GM20431 (cell line): Measurements from ENCODE around the gene GDF10.

ENCODE experiments used
- in situ Hi-C: fragments of 300-500 bp; cut with MseI, MboI; formaldehyde crosslinking; loops from one replicate; pipeline ENCODE4 v1.15.0; 2020; ENCODE audit warnings: low sequenced_read_pairs; ENCODE audit not compliant: unreplicated experiment

GDF10 gene

GRCh38 chr10:47309408-47310089 lies 9.6 kb downstream of the GDF10 start:
- in situ Hi-C loops = loop anchor here (10.0 kb wide), 1 partner anchor 275 kb away; no protein-coding TSS in a partner anchor

GRCh38 chr10:47310090-47310505 lies 10.1 kb downstream of the GDF10 start:
- in situ Hi-C loops = no loop called here

GRCh38 chr10:47311193-47311931 lies 11.4 kb downstream of the GDF10 start:
- in situ Hi-C loops = no loop called here

- in situ Hi-C loops = no loop called here
Measured at GRCh38 chr10:47311932-47312662, 12.1 kb downstream of the GDF10 start.

- in situ Hi-C loops = no loop called here
Measured at GRCh38 chr10:47312663-47312995, 12.6 kb downstream of the GDF10 start.

GRCh38 chr10:47314416-47314970 lies 14.5 kb downstream of the GDF10 start:
- in situ Hi-C loops = no loop called here

GRCh38 chr10:47315421-47315820 lies 15.4 kb downstream of the GDF10 start:
- in situ Hi-C loops = no loop called here

- in situ Hi-C loops = no loop called here
Measured at GRCh38 chr10:47316131-47316530, 16.1 kb downstream of the GDF10 start.

- in situ Hi-C loops = no loop called here
Measured at GRCh38 chr10:47317251-47317650, 17.3 kb downstream of the GDF10 start.

- in situ Hi-C loops = no loop called here
Measured at GRCh38 chr10:47318706-47319105, 18.7 kb downstream of the GDF10 start.

- in situ Hi-C loops = no loop called here
Measured at GRCh38 chr10:47319784-47320183, 19.8 kb downstream of the GDF10 start.

GRCh38 chr10:47320812-47321211 lies 20.8 kb downstream of the GDF10 start:
- in situ Hi-C loops = no loop called here

- in situ Hi-C loops = no loop called here
Measured at GRCh38 chr10:47321521-47322195, 21.7 kb downstream of the GDF10 start.

GRCh38 chr10:47322300-47323061 lies 22.5 kb downstream of the GDF10 start, which contains the start of gene GDF2:
TSS of gene GDF2 (plus strand) at chr10:47322454. CDS start at chr10:47322669, 215 bp downstream.
- in situ Hi-C loops = no loop called here

GRCh38 chr10:47323087-47323486 lies 23.1 kb downstream of the GDF10 start:
- in situ Hi-C loops = no loop called here

- in situ Hi-C loops = no loop called here
Measured at GRCh38 chr10:47323636-47324296, 23.8 kb downstream of the GDF10 start.

- in situ Hi-C loops = no loop called here
Measured at GRCh38 chr10:47325303-47326291, 25.6 kb downstream of the GDF10 start.
